SK-N-SH (cell line): ENCODE measurements around the gene FAM78B. TPM values are rescaled to one million over a fixed set of nuclear protein-coding genes. Genes with fewer than 3 reads are reported as not detected.

Experiments used
- CTCF ChIA-PET: fragments of 300-600, 350-600 bp; formaldehyde crosslinking; extraction: SDS; loops from one replicate; lab custom pipeline; 2021; lab: Yijun Ruan, JAX
- POLR2A ChIA-PET: fragments of 350-600 bp; sonication (Branson Sonifier 250); formaldehyde crosslinking; extraction: SDS; loops from one replicate; lab custom pipeline; 2020; ENCODE audit warnings: antibody characterized with exemption, inconsistent platforms; lab: Yijun Ruan, JAX
- DNase-seq: peaks from one replicate; pipeline ENCODE4 v3.0.0; 2012
- H2AFZ ChIP-seq: fragments of 200-600 bp; sonication (generic); 2 replicates; pipeline ENCODE4 v1.8.1; 2016; ENCODE audit warnings: antibody characterized with exemption, mild to moderate bottlenecking, low read depth
- H3F3A ChIP-seq: fragments of 200-600 bp; sonication (generic); replicated peaks from 2 replicates; pipeline ENCODE3; 2016; ENCODE audit warnings: antibody characterized with exemption, mild to moderate bottlenecking; ENCODE audit not compliant: insufficient read depth
- H3K27ac ChIP-seq, 2 experiments: fragments of 200-500 bp in 1 of 2; fragments of 200-600 bp in 1 of 2; sonication (Bioruptor generic) in 1 of 2; sonication (generic), shearing (Covaris generic) in 1 of 2; 2 replicates each; pipeline versions ENCODE4 v1.5.1 to v1.6.1; 2014 to 2016; ENCODE audit warnings: low read depth in 2 of 2, inconsistent platforms in 1 of 2, low read length in 1 of 2, mild to moderate bottlenecking in 1 of 2, mixed read lengths in 1 of 2
- H3K27me3 ChIP-seq: fragments of 200-600 bp; sonication (generic), shearing (Covaris generic); 2 replicates; pipeline ENCODE4 v1.6.1; 2016; ENCODE audit warnings: mixed run types; ENCODE audit not compliant: insufficient read depth
- H3K36me3 ChIP-seq, 2 experiments: fragments of 200-500 bp in 1 of 2; fragments of 200-600 bp in 1 of 2; sonication (Bioruptor generic) in 1 of 2; sonication (generic) in 1 of 2; replicated peaks in 1 of 2; 2 replicates each; pipeline versions ENCODE3 to v1.5.1; 2014 to 2016; ENCODE audit warnings: low read length in 1 of 2, mild to moderate bottlenecking in 1 of 2; ENCODE audit not compliant: insufficient read depth in 2 of 2, control insufficient read depth in 1 of 2
- H3K4me1 ChIP-seq, 2 experiments: fragments of 200-500 bp in 1 of 2; fragments of 200-600 bp in 1 of 2; sonication (Bioruptor generic) in 1 of 2; sonication (generic), shearing (Covaris generic) in 1 of 2; 2 replicates each; pipeline versions ENCODE4 v1.5.1 to v1.6.1; 2014 to 2016; ENCODE audit warnings: low read depth in 1 of 2, low read length in 1 of 2, mixed run types in 1 of 2; ENCODE audit not compliant: insufficient read depth in 2 of 2, control insufficient read depth in 1 of 2
- H3K4me2 ChIP-seq: fragments of 200-600 bp; sonication (generic), shearing (Covaris generic); 2 replicates; pipeline ENCODE4 v1.6.1; 2017; ENCODE audit warnings: mixed run types
- H3K4me3 ChIP-seq, 2 experiments: fragments of 200-500 bp in 1 of 2; fragments of 200-600 bp in 1 of 2; sonication (Bioruptor generic) in 1 of 2; sonication (generic), shearing (Covaris generic) in 1 of 2; 2 replicates each; pipeline versions ENCODE4 v1.5.1 to v1.8.1; 2014 to 2016; ENCODE audit warnings: low read depth in 2 of 2, inconsistent platforms in 1 of 2, low read length in 1 of 2, mild to moderate bottlenecking in 1 of 2, mixed read lengths in 1 of 2, moderate library complexity in 1 of 2
- H3K79me2 ChIP-seq: fragments of 200-600 bp; sonication (generic); 2 replicates; pipeline ENCODE4 v1.8.1; 2017; ENCODE audit warnings: mild to moderate bottlenecking; ENCODE audit not compliant: insufficient read depth
- H3K9ac ChIP-seq: fragments of 200-600 bp; sonication (generic); 2 replicates; pipeline ENCODE4 v1.6.1; 2017; ENCODE audit warnings: mixed run types
- H3K9me2 ChIP-seq: fragments of 200-600 bp; sonication (generic); 2 replicates; pipeline ENCODE4 v1.6.1; 2017; ENCODE audit warnings: mixed run types
- H3K9me3 ChIP-seq: fragments of 200-600 bp; sonication (generic); 2 replicates; pipeline ENCODE4 v1.6.1; 2017; ENCODE audit warnings: mixed run types, mild to moderate bottlenecking, moderate library complexity
- H4K20me1 ChIP-seq: fragments of 200-600 bp; sonication (generic); 2 replicates; pipeline ENCODE4 v1.6.1; 2017; ENCODE audit warnings: mild to moderate bottlenecking, mixed run types; ENCODE audit not compliant: insufficient read depth
- ELF1 ChIP-seq: IDR thresholded peaks from 2 replicates; pipeline ENCODE4 v1.4.0; 2012
- EZH2phosphoT487 ChIP-seq: fragments of 200-600 bp; sonication (generic); IDR thresholded peaks from 2 replicates; pipeline ENCODE4 v1.6.1; 2017; ENCODE audit warnings: low read depth, mixed run types, mild to moderate bottlenecking, antibody characterized with exemption, moderate library complexity, borderline replicate concordance
- FOXJ3 ChIP-seq: sonication (generic); formaldehyde crosslinking; IDR thresholded peaks from 2 replicates; pipeline ENCODE4 v1.5.1; 2020; ENCODE audit warnings: mild to moderate bottlenecking, missing genetic modification reagents
- GABPA ChIP-seq: IDR thresholded peaks from 2 replicates; pipeline ENCODE4 v1.4.0; 2012; ENCODE audit warnings: low read depth, mild to moderate bottlenecking
- GATA2 ChIP-seq: sonication (generic); formaldehyde crosslinking; IDR thresholded peaks from 2 replicates; pipeline ENCODE4 v1.5.0; 2020; ENCODE audit warnings: mild to moderate bottlenecking, missing genetic modification reagents
- MXI1 ChIP-seq: IDR thresholded peaks from 2 replicates; pipeline ENCODE4 v1.6.1; 2012; ENCODE audit warnings: mild to moderate bottlenecking, low read depth, low read length, improper control_type of control experiment
- NFIC ChIP-seq: IDR thresholded peaks from 2 replicates; pipeline ENCODE4 v1.4.0; 2012; ENCODE audit warnings: borderline replicate concordance
- RCOR1 ChIP-seq: fragments of 150-350 bp; IDR thresholded peaks from 2 replicates; pipeline ENCODE4 v1.6.1; 2017; ENCODE audit warnings: antibody characterized with exemption, low read length
- SMC3 ChIP-seq: IDR thresholded peaks from 2 replicates; pipeline ENCODE4 v1.6.1; 2012; ENCODE audit warnings: low read depth, low read length, improper control_type of control experiment
- TAF1 ChIP-seq: IDR thresholded peaks from 2 replicates; pipeline ENCODE4 v1.6.1; 2012; ENCODE audit warnings: low read depth, mild to moderate bottlenecking, low read length, moderate library complexity, borderline replicate concordance
- TEAD4 ChIP-seq: IDR thresholded peaks from 2 replicates; pipeline ENCODE4 v1.4.0; 2012; ENCODE audit warnings: mild to moderate bottlenecking, borderline replicate concordance; ENCODE audit not compliant: insufficient read depth
- YY1 ChIP-seq: IDR thresholded peaks from 2 replicates; pipeline ENCODE4 v1.4.0; 2012; ENCODE audit warnings: low read depth, mild to moderate bottlenecking
- WGBS: methylation state at CpG from one replicate; pipeline ENCODE4 v1.1.6; 2017; ENCODE audit warnings: low lambda C conversion rate; 5-methylcytosine and 5-hydroxymethylcytosine counted together
- polyA plus RNA-seq, 3 experiments: library from polyadenylated mRNA; depleted of rRNA; stranded (reverse); fragments of >200 nt; gene quantifications; 2 replicates each; pipeline ENCODE4 v1.2.3, GENCODE V29; 2012
- TF ChIP-seq, protein P1 (sequence below): IDR thresholded peaks from 2 replicates; pipeline ENCODE4 v1.6.1; 2012; ENCODE audit warnings: mild to moderate bottlenecking, low read depth, low read length, moderate library complexity
- TF ChIP-seq, protein P2 (sequence below): IDR thresholded peaks from 2 replicates; pipeline ENCODE4; 2012
- TF ChIP-seq, protein P3 (sequence below): IDR thresholded peaks from 2 replicates; pipeline ENCODE4 v1.4.0; 2012; ENCODE audit warnings: low read depth, borderline replicate concordance
- TF ChIP-seq, protein P4 (sequence below): IDR thresholded peaks from 2 replicates; pipeline ENCODE4 v1.4.0; 2012; ENCODE audit warnings: low read depth, borderline replicate concordance
- TF ChIP-seq, protein P5 (sequence below): IDR thresholded peaks from 2 replicates; pipeline ENCODE4 v1.4.0; 2012; ENCODE audit warnings: low read depth

The FAM78B gene
- polyA plus RNA-seq, 1 of the 3 experiments (the other 2 are of a cell fraction) = 0.36 TPM

DNA sequence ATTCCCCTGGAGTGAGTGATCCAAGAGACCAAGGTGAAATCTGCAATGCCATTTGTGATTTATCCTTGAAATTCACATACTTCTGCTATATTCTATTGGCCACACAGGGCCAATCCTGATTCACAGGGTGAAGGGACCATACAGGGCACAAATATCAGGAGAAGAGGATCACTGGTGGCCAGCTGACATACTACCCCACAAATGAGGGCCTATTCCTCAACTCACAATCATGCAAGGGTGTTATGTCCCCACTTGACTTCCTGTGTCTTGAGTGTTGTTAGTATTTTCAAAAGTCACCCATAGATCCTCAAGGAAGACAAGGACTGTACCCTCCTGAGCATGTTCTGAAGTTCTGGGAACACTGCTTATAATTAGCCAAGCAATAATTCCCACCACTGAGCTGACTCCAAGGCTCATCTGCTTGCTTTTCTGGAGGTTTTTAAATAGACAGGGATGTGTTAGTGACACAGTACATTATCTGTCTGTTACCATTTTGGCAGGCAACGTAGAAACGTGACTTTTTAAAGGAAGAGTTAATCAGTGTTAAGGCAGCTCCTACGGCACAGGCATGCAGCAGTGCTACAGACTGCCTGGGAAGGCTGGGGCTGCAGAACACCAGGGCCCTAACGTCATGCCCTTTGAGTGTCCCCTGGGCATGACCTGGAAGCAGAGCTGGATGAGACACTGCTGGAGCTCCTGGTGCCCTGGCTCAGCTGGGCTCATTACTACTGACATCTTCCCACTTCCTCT is 137.4 kb downstream of the FAM78B start:
- Histone ChIP-seq H3K79me2 (no peaks in the 10 kb centered on the region), H3F3A (no peaks in the 10 kb centered on the region), H2AFZ (no peak overlapping the region), H3K4me3 (no peak overlapping the region), H3K27ac (no peak overlapping the region), H3K4me2 (no peak overlapping the region), H3K9ac (no peak overlapping the region), H3K27me3 (no peaks in the 10 kb centered on the region), H3K9me2 (no peaks in the 10 kb centered on the region), H4K20me1 (no peaks in the 10 kb centered on the region), H3K9me3 (no peaks in the 10 kb centered on the region), H3K36me3 (no peaks in the 10 kb centered on the region), H3K4me1 (peaks cover 0 to 6% of the 10 kb centered on the region in 2 experiments; a peak in 1 of 4 replicates)
- no peak for TF ChIP-seq GATA2 (CRISPR knock-in tag)
- TF ChIP-seq NFIC = no peak
- no peak for TF ChIP-seq ELF1
- no peak for TF ChIP-seq GABPA
- no peak for TF ChIP-seq TAF1
- TF ChIP-seq FOXJ3 (CRISPR knock-in tag) = no peak
- no peak for TF ChIP-seq SMC3
- no peak for TF ChIP-seq YY1
- TF ChIP-seq, protein P1, sequence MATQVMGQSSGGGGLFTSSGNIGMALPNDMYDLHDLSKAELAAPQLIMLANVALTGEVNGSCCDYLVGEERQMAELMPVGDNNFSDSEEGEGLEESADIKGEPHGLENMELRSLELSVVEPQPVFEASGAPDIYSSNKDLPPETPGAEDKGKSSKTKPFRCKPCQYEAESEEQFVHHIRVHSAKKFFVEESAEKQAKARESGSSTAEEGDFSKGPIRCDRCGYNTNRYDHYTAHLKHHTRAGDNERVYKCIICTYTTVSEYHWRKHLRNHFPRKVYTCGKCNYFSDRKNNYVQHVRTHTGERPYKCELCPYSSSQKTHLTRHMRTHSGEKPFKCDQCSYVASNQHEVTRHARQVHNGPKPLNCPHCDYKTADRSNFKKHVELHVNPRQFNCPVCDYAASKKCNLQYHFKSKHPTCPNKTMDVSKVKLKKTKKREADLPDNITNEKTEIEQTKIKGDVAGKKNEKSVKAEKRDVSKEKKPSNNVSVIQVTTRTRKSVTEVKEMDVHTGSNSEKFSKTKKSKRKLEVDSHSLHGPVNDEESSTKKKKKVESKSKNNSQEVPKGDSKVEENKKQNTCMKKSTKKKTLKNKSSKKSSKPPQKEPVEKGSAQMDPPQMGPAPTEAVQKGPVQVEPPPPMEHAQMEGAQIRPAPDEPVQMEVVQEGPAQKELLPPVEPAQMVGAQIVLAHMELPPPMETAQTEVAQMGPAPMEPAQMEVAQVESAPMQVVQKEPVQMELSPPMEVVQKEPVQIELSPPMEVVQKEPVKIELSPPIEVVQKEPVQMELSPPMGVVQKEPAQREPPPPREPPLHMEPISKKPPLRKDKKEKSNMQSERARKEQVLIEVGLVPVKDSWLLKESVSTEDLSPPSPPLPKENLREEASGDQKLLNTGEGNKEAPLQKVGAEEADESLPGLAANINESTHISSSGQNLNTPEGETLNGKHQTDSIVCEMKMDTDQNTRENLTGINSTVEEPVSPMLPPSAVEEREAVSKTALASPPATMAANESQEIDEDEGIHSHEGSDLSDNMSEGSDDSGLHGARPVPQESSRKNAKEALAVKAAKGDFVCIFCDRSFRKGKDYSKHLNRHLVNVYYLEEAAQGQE = no peak
- TF ChIP-seq, protein P2, sequence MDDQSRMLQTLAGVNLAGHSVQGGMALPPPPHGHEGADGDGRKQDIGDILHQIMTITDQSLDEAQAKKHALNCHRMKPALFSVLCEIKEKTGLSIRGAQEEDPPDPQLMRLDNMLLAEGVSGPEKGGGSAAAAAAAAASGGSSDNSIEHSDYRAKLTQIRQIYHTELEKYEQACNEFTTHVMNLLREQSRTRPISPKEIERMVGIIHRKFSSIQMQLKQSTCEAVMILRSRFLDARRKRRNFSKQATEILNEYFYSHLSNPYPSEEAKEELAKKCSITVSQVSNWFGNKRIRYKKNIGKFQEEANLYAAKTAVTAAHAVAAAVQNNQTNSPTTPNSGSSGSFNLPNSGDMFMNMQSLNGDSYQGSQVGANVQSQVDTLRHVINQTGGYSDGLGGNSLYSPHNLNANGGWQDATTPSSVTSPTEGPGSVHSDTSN = no peak
- TF ChIP-seq, protein P3, sequence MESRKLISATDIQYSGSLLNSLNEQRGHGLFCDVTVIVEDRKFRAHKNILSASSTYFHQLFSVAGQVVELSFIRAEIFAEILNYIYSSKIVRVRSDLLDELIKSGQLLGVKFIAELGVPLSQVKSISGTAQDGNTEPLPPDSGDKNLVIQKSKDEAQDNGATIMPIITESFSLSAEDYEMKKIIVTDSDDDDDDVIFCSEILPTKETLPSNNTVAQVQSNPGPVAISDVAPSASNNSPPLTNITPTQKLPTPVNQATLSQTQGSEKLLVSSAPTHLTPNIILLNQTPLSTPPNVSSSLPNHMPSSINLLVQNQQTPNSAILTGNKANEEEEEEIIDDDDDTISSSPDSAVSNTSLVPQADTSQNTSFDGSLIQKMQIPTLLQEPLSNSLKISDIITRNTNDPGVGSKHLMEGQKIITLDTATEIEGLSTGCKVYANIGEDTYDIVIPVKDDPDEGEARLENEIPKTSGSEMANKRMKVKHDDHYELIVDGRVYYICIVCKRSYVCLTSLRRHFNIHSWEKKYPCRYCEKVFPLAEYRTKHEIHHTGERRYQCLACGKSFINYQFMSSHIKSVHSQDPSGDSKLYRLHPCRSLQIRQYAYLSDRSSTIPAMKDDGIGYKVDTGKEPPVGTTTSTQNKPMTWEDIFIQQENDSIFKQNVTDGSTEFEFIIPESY = no peak
- TF ChIP-seq, protein P4, sequence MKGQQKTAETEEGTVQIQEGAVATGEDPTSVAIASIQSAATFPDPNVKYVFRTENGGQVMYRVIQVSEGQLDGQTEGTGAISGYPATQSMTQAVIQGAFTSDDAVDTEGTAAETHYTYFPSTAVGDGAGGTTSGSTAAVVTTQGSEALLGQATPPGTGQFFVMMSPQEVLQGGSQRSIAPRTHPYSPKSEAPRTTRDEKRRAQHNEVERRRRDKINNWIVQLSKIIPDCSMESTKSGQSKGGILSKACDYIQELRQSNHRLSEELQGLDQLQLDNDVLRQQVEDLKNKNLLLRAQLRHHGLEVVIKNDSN = no peak
- no peak for TF ChIP-seq RCOR1
- TF ChIP-seq, protein P5, sequence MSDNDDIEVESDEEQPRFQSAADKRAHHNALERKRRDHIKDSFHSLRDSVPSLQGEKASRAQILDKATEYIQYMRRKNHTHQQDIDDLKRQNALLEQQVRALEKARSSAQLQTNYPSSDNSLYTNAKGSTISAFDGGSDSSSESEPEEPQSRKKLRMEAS = no peak
- TF ChIP-seq TEAD4 = no peak
- TF ChIP-seq MXI1 = no peak
- no peak for TF ChIP-seq EZH2phosphoT487
- 0% methylated on average over 2 of the region's 4 CpGs for WGBS
- POLR2A ChIA-PET = no interaction called here
- DNase-seq = no peak
- CTCF ChIA-PET = no interaction called here
